ENCODE measurements around the gene PDZD4.

Gene PDZD4

GRCh38 chrX:153866302-153867019 is 36.1 kb upstream of the PDZD4 start:
- H3K4me3 ChIP-seq (ENCODE audit: low read depth, low read length) = no peak overlapping the region
- no peak for TF ChIP-seq CTCF (conservative IDR thresholded peaks at IDR 0.05; ENCODE audit: low read depth, low read length)
- DNase-seq (ENCODE audit: low read depth) = no peak

GRCh38 chrX:153865685-153866084 is 35.3 kb upstream of the PDZD4 start:
- TF ChIP-seq CTCF (conservative IDR thresholded peaks at IDR 0.05; ENCODE audit: low read depth, low read length) = no peak
- no peak overlapping the region for H3K4me3 ChIP-seq (ENCODE audit: low read depth, low read length)
- no peak for DNase-seq (ENCODE audit: low read depth)

GRCh38 chrX:153865321-153865580 is 34.9 kb upstream of the PDZD4 start:
- H3K4me3 ChIP-seq (ENCODE audit: low read depth, low read length) = no peak overlapping the region
- TF ChIP-seq CTCF (conservative IDR thresholded peaks at IDR 0.05; ENCODE audit: low read depth, low read length) = no peak
- DNase-seq (ENCODE audit: low read depth) = no peak

- no peak for TF ChIP-seq CTCF (conservative IDR thresholded peaks at IDR 0.05; ENCODE audit: low read depth, low read length)
- H3K4me3 ChIP-seq (ENCODE audit: low read depth, low read length) = no peak overlapping the region
- DNase-seq (ENCODE audit: low read depth) = no peak
Observed at GRCh38 chrX:153864561-153865320, 34.4 kb upstream of the PDZD4 start.

- H3K4me3 ChIP-seq (ENCODE audit: low read depth, low read length) = no peak overlapping the region
- no peak for DNase-seq (ENCODE audit: low read depth)
- no peak for TF ChIP-seq CTCF (conservative IDR thresholded peaks at IDR 0.05; ENCODE audit: low read depth, low read length)
Observed at GRCh38 chrX:153864101-153864500, 33.8 kb upstream of the PDZD4 start.

- no peak for TF ChIP-seq CTCF (conservative IDR thresholded peaks at IDR 0.05; ENCODE audit: low read depth, low read length)
- DNase-seq (ENCODE audit: low read depth) = no peak
- no peak overlapping the region for H3K4me3 ChIP-seq (ENCODE audit: low read depth, low read length)
Observed at GRCh38 chrX:153863251-153863991, 33.1 kb upstream of the PDZD4 start.

Data from choroid plexus epithelial cell (primary cell).